Adipocyte (in vitro differentiated cells): ENCODE measurements around the gene CETP.

Experiments used
- DNase-seq: peaks from one replicate; pipeline ENCODE4 v3.0.0-alpha.2; 2015; ENCODE audit warnings: low read depth
- H3K27me3 ChIP-seq: replicated peaks from 2 replicates; pipeline ENCODE4 v1.7.0; 2013; ENCODE audit warnings: mild to moderate bottlenecking, low read length, moderate library complexity; ENCODE audit not compliant: control insufficient read depth, insufficient read depth
- H3K36me3 ChIP-seq: 2 replicates; pipeline ENCODE4 v1.7.0; 2013; ENCODE audit warnings: low read length, mild to moderate bottlenecking, moderate library complexity; ENCODE audit not compliant: control insufficient read depth, insufficient read depth, severe bottlenecking
- H3K4me1 ChIP-seq: 2 replicates; pipeline ENCODE4 v1.7.0; 2013; ENCODE audit warnings: mild to moderate bottlenecking, low read length, moderate library complexity; ENCODE audit not compliant: control insufficient read depth, insufficient read depth
- H3K4me3 ChIP-seq: 2 replicates; pipeline ENCODE4 v1.7.0; 2013; ENCODE audit warnings: mild to moderate bottlenecking, low read length, moderate library complexity
- H3K9ac ChIP-seq: 2 replicates; pipeline ENCODE4 v1.7.0; 2013; ENCODE audit warnings: mild to moderate bottlenecking, low read length, moderate library complexity
- H3K9me3 ChIP-seq: 2 replicates; pipeline ENCODE4 v1.7.0; 2013; ENCODE audit warnings: mild to moderate bottlenecking, low read length, moderate library complexity; ENCODE audit not compliant: control insufficient read depth

CETP gene

DNA sequence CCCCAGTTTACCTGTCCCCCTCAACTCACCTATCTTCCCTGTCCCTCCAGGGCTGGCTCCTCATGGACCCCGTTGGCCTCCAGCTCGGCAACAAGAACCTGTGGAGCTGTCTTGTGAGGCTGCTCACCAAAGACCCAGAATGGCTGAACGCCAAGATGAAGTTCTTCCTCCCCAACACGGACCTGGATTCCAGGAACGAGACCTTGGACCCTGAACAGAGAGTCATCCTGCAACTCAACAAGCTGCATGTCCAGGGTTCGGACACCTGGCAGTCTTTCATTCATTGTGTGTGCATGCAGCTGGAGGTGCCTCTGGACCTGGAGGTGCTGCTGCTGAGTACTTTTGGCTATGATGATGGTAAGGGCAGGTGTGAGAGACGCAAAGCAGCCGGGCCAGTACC is 58.9 kb downstream of the CETP start:
- no peak for DNase-seq
- Histone ChIP-seq H3K27me3 (no peaks in the 10 kb centered on the region), H3K9ac (no peak overlapping the region), H3K9me3 (no peaks in the 10 kb centered on the region), H3K4me1 (no peaks in the 10 kb centered on the region), H3K4me3 (no peak overlapping the region), H3K36me3 (peaks cover 68% of the 10 kb centered on the region)

DNA sequence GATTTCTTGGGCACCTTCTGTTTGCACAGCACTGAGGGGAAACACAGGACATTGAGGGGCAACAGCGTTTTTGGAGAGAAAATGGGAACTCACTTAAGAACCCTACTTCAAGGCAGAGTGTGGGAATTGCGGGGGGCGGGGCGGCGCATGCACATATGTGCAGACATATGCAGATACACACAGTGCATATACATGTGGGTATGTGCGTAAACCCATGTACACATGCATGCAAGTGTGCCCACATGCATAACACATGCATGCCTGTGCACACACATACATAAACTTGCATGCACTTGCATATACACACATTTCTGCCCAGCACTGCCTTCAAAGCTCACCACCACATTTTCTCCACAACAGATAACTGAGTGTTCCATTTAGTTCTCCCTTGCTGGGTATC is 60.0 kb downstream of the CETP start:
- no peaks in the 10 kb centered on the region for H3K4me1 ChIP-seq
- no peak overlapping the region for H3K4me3 ChIP-seq

DNA sequence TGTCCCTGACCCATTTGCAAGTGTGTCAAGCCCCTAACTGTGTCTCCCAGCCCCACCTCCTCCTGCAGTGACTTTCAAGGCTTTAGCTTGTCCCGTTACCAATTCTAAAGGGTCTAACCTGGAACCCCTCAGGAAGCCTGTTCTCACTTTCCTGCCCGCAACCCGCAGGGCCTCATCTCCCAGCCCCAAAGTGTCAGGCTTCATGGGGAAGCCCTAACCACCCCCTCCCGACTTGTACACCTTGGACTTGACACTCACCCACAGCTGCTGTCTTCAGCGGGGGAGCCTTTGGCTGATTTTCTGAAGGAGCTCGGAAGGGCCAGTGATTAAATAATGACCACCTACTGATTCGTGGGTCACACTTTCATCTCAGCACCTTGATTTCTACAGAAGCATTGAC is 60.7 kb downstream of the CETP start:
- Histone ChIP-seq H3K27me3 (no peaks in the 10 kb centered on the region), H3K9me3 (no peaks in the 10 kb centered on the region), H3K4me1 (no peaks in the 10 kb centered on the region), H3K9ac (no peak overlapping the region), H3K4me3 (no peak overlapping the region), H3K36me3 (peaks cover 72% of the 10 kb centered on the region)
- DNase-seq = no peak

More for the DNA sequence above, 60.0 kb downstream of the CETP start:
- no peak for DNase-seq
- Histone ChIP-seq H3K9ac (no peak overlapping the region), H3K9me3 (no peaks in the 10 kb centered on the region), H3K36me3 (peaks cover 76% of the 10 kb centered on the region), H3K27me3 (no peaks in the 10 kb centered on the region)

DNA sequence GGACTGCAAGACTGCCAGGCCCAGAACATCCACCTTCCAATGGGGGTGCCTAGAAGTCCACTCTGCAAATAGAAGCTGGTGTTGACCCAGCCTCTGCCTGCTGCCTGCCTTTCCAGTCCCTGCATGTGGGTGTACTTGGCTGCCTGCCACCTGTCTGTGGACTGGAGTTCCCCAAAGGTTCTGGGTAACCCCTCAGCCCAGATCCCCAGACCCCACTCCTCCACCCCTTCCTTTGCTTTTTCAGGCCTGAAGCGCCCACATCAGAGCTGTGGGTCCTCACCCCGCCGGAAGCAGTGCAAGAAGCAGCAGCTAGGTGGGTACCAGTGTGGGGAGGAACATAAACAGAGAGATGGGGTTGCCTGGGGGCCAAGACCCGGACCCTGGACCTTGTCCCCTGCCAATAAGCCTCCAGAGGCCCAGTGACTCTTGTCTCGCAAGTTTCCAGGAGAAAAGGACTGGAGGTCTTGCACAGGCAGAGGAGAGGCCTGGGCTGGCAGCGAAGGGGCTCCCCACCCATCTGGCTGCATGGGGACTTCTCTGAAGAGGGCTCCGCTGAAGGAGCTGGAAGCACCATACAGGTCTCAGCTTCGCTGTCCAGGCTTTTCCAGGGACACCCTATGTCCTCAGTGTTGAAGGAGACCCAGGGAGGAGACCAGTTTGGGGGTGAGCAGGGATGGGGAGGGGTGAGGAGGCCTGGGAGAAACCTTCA is 61.9 kb downstream of the CETP start:
- no peak overlapping the region for H3K9ac ChIP-seq
- no peak for DNase-seq
- no peaks in the 10 kb centered on the region for H3K4me1 ChIP-seq
- H3K36me3 ChIP-seq = peaks cover 60% of the 10 kb centered on the region
- no peaks in the 10 kb centered on the region for H3K27me3 ChIP-seq
- no peak overlapping the region for H3K4me3 ChIP-seq
- no peaks in the 10 kb centered on the region for H3K9me3 ChIP-seq

DNA sequence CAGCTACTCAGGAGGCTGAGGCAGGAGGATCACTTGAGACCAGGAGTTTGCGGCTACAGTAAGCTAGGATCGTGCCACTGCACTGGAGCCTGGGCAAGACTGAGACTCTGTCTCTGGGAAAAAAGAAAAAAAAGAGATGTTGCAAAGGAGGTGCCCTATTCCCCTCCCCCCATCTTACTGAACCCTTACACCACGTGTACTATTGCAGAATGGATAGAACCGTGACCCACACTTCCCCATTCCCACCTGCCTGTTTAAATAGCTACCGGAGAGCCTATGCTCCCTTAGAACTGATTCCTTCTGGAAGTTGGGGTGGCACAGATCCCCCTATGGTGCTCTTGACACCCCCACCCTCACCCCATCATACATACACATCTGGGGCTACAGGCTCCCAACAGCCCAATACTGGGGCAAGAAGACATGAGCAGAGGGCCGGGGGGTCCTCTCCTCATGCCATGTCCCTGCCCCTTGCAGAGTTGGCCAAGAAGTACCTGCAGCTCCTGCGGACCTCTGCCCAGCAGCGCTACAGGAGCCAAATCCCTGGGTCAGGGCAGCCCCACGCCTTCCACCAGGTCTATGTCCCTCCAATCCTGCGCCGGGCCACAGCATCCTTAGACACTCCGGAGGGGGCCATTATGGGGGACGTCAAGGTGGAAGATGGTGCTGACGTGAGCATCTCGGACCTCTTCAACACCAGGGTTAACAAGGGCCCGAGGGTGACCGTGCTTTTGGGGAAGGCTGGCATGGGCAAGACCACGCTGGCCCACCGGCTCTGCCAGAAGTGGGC is 63.3 kb downstream of the CETP start:
- H3K4me1 ChIP-seq = no peaks in the 10 kb centered on the region
- H3K36me3 ChIP-seq = peaks cover 54% of the 10 kb centered on the region
- no peak overlapping the region for H3K9ac ChIP-seq
- no peak for DNase-seq
- no peaks in the 10 kb centered on the region for H3K27me3 ChIP-seq
- H3K9me3 ChIP-seq = no peaks in the 10 kb centered on the region
- H3K4me3 ChIP-seq = no peak overlapping the region

DNA sequence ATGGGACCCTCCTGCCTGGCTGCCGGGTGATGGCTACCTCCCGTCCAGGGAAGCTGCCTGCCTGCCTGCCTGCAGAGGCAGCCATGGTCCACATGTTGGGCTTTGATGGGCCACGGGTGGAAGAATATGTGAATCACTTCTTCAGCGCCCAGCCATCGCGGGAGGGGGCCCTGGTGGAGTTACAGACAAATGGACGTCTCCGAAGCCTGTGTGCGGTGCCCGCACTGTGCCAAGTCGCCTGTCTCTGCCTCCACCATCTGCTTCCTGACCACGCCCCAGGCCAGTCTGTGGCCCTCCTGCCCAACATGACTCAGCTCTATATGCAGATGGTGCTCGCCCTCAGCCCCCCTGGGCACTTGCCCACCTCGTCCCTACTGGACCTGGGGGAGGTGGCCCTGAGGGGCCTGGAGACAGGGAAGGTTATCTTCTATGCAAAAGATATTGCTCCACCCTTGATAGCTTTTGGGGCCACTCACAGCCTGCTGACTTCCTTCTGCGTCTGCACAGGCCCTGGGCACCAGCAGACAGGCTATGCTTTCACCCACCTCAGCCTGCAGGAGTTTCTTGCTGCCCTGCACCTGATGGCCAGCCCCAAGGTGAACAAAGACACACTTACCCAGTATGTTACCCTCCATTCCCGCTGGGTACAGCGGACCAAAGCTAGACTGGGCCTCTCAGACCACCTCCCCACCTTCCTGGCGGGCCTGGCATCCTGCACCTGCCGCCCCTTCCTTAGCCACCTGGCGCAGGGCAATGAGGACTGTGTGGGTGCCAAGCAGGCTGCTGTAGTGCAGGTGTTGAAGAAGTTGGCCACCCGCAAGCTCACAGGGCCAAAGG is 64.4 kb downstream of the CETP start:
- Histone ChIP-seq H3K4me3 (no peak overlapping the region), H3K9me3 (no peaks in the 10 kb centered on the region), H3K36me3 (peaks cover 48% of the 10 kb centered on the region), H3K27me3 (no peaks in the 10 kb centered on the region), H3K4me1 (no peaks in the 10 kb centered on the region), H3K9ac (no peak overlapping the region)
- DNase-seq = no peak

DNA sequence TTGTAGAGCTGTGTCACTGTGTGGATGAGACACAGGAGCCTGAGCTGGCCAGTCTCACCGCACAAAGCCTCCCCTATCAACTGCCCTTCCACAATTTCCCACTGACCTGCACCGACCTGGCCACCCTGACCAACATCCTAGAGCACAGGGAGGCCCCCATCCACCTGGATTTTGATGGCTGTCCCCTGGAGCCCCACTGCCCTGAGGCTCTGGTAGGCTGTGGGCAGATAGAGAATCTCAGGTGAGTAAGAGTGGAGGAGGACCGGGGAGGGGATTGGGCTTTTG is 65.0 kb downstream of the CETP start:
- H3K9ac ChIP-seq = no peak overlapping the region
- DNase-seq = no peak
- H3K4me1 ChIP-seq = no peaks in the 10 kb centered on the region
- no peaks in the 10 kb centered on the region for H3K9me3 ChIP-seq
- no peak overlapping the region for H3K4me3 ChIP-seq
- H3K27me3 ChIP-seq = no peaks in the 10 kb centered on the region
- H3K36me3 ChIP-seq = peaks cover 42% of the 10 kb centered on the region

DNA sequence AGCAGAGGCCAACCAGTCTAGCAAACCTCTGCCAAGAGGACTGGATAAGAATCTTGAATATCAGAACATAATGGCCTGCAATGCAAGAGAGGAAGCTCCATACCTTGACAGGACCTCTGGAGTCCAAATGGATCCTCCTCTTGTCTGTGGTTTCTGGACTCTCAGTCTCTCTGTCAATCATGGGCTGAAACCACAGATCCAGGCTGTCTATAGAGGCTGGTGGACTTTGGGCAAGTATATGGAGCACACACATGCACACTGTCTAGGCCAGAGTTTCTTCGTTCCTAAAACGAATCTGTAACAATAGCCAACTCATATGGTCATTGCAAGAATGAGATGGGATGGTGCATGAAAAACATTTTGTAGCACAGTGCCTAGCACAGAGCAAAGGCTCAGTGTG is 65.3 kb downstream of the CETP start:
- H3K4me1 ChIP-seq = no peaks in the 10 kb centered on the region
- H3K36me3 ChIP-seq = peaks cover 39% of the 10 kb centered on the region
- DNase-seq = no peak
- H3K27me3 ChIP-seq = no peaks in the 10 kb centered on the region
- H3K9me3 ChIP-seq = no peaks in the 10 kb centered on the region
- H3K4me3 ChIP-seq = no peak overlapping the region
- H3K9ac ChIP-seq = no peak overlapping the region

DNA sequence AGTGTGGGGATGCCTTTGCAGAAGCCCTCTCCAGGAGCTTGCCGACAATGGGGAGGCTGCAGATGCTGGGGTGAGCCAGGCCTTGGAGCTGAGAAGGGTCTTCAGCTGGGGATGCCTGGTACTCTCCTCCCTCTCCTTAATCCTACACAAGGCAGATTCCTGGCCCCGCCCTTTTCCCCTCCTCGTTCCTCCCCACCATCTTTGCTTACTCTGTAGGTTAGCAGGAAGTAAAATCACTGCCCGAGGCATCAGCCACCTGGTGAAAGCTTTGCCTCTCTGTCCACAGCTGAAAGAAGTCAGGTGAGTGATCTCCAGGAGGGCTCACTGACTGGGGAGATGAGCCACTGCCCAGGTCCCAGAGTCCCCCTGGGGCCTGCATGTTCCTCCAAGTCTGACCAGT is 66.3 kb downstream of the CETP start:
- peaks cover 30% of the 10 kb centered on the region for H3K36me3 ChIP-seq
- H3K27me3 ChIP-seq = no peaks in the 10 kb centered on the region
- H3K4me3 ChIP-seq = no peak overlapping the region
- H3K9ac ChIP-seq = no peak overlapping the region
- H3K4me1 ChIP-seq = no peaks in the 10 kb centered on the region
- no peaks in the 10 kb centered on the region for H3K9me3 ChIP-seq
- DNase-seq = no peak

DNA sequence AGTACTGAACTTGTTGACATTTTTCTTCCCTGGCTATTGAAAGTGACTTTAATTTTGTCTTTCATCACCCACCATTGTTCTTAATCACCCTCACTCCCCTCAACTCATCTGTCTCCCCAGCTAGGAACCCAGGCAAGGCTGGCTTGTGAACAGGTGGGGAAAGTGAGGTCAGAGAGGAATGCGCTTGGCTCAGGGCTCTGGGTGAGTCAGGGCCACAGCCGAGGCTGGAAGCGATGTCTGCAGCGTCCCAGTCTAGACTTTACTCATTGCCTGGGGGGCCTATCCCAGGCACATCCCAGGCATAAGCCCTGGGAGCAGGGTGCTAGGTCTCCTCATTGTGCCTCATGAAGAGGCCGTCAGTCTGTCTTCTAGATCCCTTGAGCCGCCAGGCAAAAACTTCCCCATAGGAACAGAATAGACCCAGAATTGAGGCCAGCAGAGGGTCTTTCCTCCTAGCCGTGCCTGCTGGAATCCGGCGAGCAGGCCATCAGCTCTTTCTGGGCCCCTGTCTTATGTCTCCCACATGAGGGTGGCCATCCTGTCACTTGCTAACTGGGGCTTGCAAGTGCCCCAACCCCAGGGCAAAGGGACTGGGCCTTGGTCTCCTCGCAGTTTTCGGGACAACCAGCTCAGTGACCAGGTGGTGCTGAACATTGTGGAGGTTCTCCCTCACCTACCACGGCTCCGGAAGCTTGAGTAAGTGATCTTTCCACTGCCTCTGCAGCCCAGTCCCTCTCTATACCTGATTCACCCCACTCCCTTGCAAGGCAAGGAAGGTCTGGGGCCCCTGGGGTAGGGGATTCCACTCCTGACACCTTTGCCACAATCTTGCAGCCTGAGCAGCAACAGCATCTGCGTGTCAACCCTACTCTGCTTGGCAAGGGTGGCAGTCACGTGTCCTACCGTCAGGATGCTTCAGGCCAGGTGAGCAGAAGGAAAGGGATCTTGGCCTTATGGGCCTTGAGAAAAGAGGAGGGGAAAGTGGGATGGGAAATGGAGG is 67.7 kb downstream of the CETP start:
- Histone ChIP-seq H3K27me3 (no peaks in the 10 kb centered on the region), H3K9me3 (no peaks in the 10 kb centered on the region), H3K9ac (no peak overlapping the region), H3K36me3 (peaks cover 28% of the 10 kb centered on the region), H3K4me1 (no peaks in the 10 kb centered on the region), H3K4me3 (no peak overlapping the region)
- no peak for DNase-seq
